ENCODE measurements around the gene TMEM273.

The TMEM273 gene

GRCh38 chr10:49162761-49163310, 25.4 kb downstream of the TMEM273 start:
- DNase-seq, result no peak

- no peak for DNase-seq
Observed at GRCh38 chr10:49162063-49162462, 26.1 kb downstream of the TMEM273 start.

- peak in 1 of 2 donors; percentile 38 for DNase-seq
Observed at GRCh38 chr10:49161411-49161997, 26.7 kb downstream of the TMEM273 start.

- DNase-seq, result no peak
Observed at GRCh38 chr10:49160814-49161213, 27.4 kb downstream of the TMEM273 start.

- no peak for DNase-seq
Observed at GRCh38 chr10:49160110-49160509, 28.1 kb downstream of the TMEM273 start.

GRCh38 chr10:49158915-49159314, 29.3 kb downstream of the TMEM273 start:
- DNase-seq, result no peak

GRCh38 chr10:49158404-49158803, 29.8 kb downstream of the TMEM273 start:
- no peak for DNase-seq

GRCh38 chr10:49157229-49157628, 31.0 kb downstream of the TMEM273 start:
- DNase-seq, result no peak

- no peak for DNase-seq
Observed at GRCh38 chr10:49154641-49155040, 33.5 kb downstream of the TMEM273 start.

GRCh38 chr10:49153971-49154370, 34.2 kb downstream of the TMEM273 start:
- no peak for DNase-seq

GRCh38 chr10:49153115-49153514, 35.1 kb downstream of the TMEM273 start:
- DNase-seq, result no peak

- DNase-seq, result no peak
Observed at GRCh38 chr10:49152663-49153062, 35.5 kb downstream of the TMEM273 start.

- DNase-seq, result no peak
Observed at GRCh38 chr10:49152037-49152436, 36.2 kb downstream of the TMEM273 start.

- DNase-seq, result no peak
Observed at GRCh38 chr10:49151481-49151880, 36.7 kb downstream of the TMEM273 start.

GRCh38 chr10:49151025-49151445, 37.2 kb downstream of the TMEM273 start:
- DNase-seq, result peak in 1 of 2 donors; percentile 20

- no peak for DNase-seq
Observed at GRCh38 chr10:49150426-49150825, 37.8 kb downstream of the TMEM273 start.

GRCh38 chr10:49149881-49150280, 38.3 kb downstream of the TMEM273 start:
- no peak for DNase-seq

- DNase-seq, result no peak
Observed at GRCh38 chr10:49144058-49144720, 44.0 kb downstream of the TMEM273 start.

- DNase-seq, result no peak
Observed at GRCh38 chr10:49143249-49143648, 44.9 kb downstream of the TMEM273 start.

- DNase-seq, result no peak
Observed at GRCh38 chr10:49141541-49142332, 46.5 kb downstream of the TMEM273 start.

- no peak for DNase-seq
Observed at GRCh38 chr10:49140304-49141177, 47.6 kb downstream of the TMEM273 start.

- no peak for DNase-seq
Observed at GRCh38 chr10:49139846-49140195, 48.4 kb downstream of the TMEM273 start.
